MM.1S (cell line): ENCODE results near the gene CHD6.

Source experiments
- CTCF ChIP-seq: fragments of 300-600 bp; sonication (generic); IDR thresholded peaks from 2 replicates; pipeline ENCODE4 v1.5.1; 2016; ENCODE audit warnings: antibody characterized with exemption, low read length, mixed read lengths
- EZH2 ChIP-seq: fragments of 300-600 bp; sonication (generic); optimal IDR thresholded peaks from 2 replicates; pipeline ENCODE3; 2017; ENCODE audit warnings: low read depth, mild to moderate bottlenecking, antibody characterized with exemption, low read length, mixed read lengths

- TF ChIP-seq CTCF (no peak), EZH2 (no peak)
These were observed 14.7 kb upstream of the CHD6 start for GRCh38 chr20:41632896-41633295.
